Ovary (tissue), 3 donors: Measurements from ENCODE around the gene PTCHD4.

ENCODE experiments used
- EP300 ChIP-seq: sonication (generic); formaldehyde crosslinking; IDR thresholded peaks from one replicate; pipeline ENCODE4 v1.6.1; 2017; ENCODE audit warnings: antibody characterized with exemption
- POLR2A ChIP-seq: fragments of 450-650 bp; IDR thresholded peaks from one replicate; pipeline ENCODE4 v1.6.1; 2017; ENCODE audit warnings: antibody characterized with exemption, mild to moderate bottlenecking, moderate library complexity
- TF ChIP-seq, protein P1 (sequence below), 3 donors: fragments of 450-650 bp in 2 of 3; fragments of 200-600 bp in 1 of 3; IDR thresholded peaks; one replicate each; pipeline versions ENCODE4 v1.5.1 to v1.8.0; 2016 to 2022; ENCODE audit warnings: antibody characterized with exemption in 3 of 3, mild to moderate bottlenecking in 1 of 3
- donor health status: DM: no; HTN: no; CAD: no.

DNA sequence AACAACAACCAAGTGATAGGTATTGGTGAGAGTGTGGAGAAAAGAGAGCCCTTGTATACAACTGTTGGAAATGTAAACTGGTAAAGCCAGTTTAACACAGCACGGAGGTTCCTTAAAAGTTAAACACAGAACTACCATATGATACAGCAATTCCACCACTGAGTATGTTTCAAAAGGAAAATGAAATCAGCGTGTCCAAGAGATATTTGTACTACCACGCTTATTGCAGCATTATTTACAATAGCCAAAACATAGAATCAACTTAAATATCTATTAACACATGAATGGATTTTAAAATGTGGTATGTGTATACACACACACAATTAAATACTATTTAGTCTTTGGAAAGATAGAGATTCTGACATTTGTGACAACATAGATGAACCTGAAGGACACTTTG is 1.1 kb downstream of the PTCHD4 start:
- TF ChIP-seq, protein P1, sequence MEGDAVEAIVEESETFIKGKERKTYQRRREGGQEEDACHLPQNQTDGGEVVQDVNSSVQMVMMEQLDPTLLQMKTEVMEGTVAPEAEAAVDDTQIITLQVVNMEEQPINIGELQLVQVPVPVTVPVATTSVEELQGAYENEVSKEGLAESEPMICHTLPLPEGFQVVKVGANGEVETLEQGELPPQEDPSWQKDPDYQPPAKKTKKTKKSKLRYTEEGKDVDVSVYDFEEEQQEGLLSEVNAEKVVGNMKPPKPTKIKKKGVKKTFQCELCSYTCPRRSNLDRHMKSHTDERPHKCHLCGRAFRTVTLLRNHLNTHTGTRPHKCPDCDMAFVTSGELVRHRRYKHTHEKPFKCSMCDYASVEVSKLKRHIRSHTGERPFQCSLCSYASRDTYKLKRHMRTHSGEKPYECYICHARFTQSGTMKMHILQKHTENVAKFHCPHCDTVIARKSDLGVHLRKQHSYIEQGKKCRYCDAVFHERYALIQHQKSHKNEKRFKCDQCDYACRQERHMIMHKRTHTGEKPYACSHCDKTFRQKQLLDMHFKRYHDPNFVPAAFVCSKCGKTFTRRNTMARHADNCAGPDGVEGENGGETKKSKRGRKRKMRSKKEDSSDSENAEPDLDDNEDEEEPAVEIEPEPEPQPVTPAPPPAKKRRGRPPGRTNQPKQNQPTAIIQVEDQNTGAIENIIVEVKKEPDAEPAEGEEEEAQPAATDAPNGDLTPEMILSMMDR (IDR thresholded peaks at IDR 0.05) = no peak
- no peak for TF ChIP-seq POLR2A
- no peak for TF ChIP-seq EP300
